Trophoblast cell (in vitro differentiated cells and primary cell): ENCODE data around the gene CHAT.

Experiments
- DNase-seq, 2 donors: peaks; one replicate each; pipeline ENCODE4 v3.0.0-alpha.2; 2016
- H2AFZ ChIP-seq: 2 replicates; pipeline ENCODE4 v1.6.1; 2013; ENCODE audit warnings: low read length, moderate library complexity, mild to moderate bottlenecking; ENCODE audit not compliant: insufficient read depth, poor library complexity
- H2AK5ac ChIP-seq: 2 replicates; pipeline ENCODE4 v1.6.1; 2013; ENCODE audit warnings: mild to moderate bottlenecking, low read length
- H2BK120ac ChIP-seq: 2 replicates; pipeline ENCODE4 v1.6.1; 2013; ENCODE audit warnings: low read length, mild to moderate bottlenecking, moderate library complexity; ENCODE audit not compliant: insufficient read depth, poor library complexity
- H2BK12ac ChIP-seq: 2 replicates; pipeline ENCODE4 v1.6.1; 2013; ENCODE audit warnings: mild to moderate bottlenecking, low read length, moderate library complexity
- H2BK5ac ChIP-seq: 2 replicates; pipeline ENCODE4 v1.6.1; 2013; ENCODE audit warnings: low read length, low read depth, moderate library complexity, mild to moderate bottlenecking; ENCODE audit not compliant: poor library complexity
- H3K14ac ChIP-seq: 2 replicates; pipeline ENCODE4 v1.6.1; 2013; ENCODE audit warnings: mild to moderate bottlenecking, low read length
- H3K18ac ChIP-seq: 2 replicates; pipeline ENCODE4 v1.6.1; 2013; ENCODE audit warnings: mild to moderate bottlenecking, low read length
- H3K23ac ChIP-seq: 2 replicates; pipeline ENCODE4 v1.6.1; 2013; ENCODE audit warnings: low read length
- H3K27ac ChIP-seq: 2 replicates; pipeline ENCODE4 v1.5.1; 2013; ENCODE audit warnings: low read depth, mild to moderate bottlenecking, inconsistent platforms, low read length, moderate library complexity
- H3K27me3 ChIP-seq: 2 replicates; pipeline ENCODE4 v1.6.1; 2013; ENCODE audit warnings: inconsistent platforms, mild to moderate bottlenecking, low read length, moderate library complexity; ENCODE audit not compliant: insufficient read depth
- H3K36me3 ChIP-seq, 2 experiments: 1 replicate in 1 of 2; 2 replicates in 1 of 2; pipeline ENCODE4 v1.6.1; 2013; ENCODE audit warnings: low read length in 2 of 2, mild to moderate bottlenecking in 2 of 2, moderate library complexity in 1 of 2; ENCODE audit not compliant: insufficient read depth in 2 of 2, control insufficient read depth in 1 of 2
- H3K4ac ChIP-seq: 2 replicates; pipeline ENCODE4 v1.6.1; 2013; ENCODE audit warnings: low read depth, mild to moderate bottlenecking, low read length, moderate library complexity
- H3K4me1 ChIP-seq, 2 experiments: 1 replicate in 1 of 2; 2 replicates in 1 of 2; pipeline ENCODE4 v1.6.1; 2013; ENCODE audit warnings: low read length in 2 of 2, mild to moderate bottlenecking in 2 of 2, moderate library complexity in 1 of 2; ENCODE audit not compliant: insufficient read depth in 2 of 2, control insufficient read depth in 1 of 2
- H3K4me2 ChIP-seq: 2 replicates; pipeline ENCODE4 v1.6.1; 2013; ENCODE audit warnings: inconsistent platforms, mild to moderate bottlenecking, low read length, moderate library complexity
- H3K4me3 ChIP-seq: 2 replicates; pipeline ENCODE4 v1.5.1; 2013; ENCODE audit warnings: mild to moderate bottlenecking, low read depth, low read length, inconsistent platforms
- H3K79me1 ChIP-seq: one replicate; pipeline ENCODE4 v1.6.1; 2013; ENCODE audit warnings: low read length
- H3K79me2 ChIP-seq: 2 replicates; pipeline ENCODE4 v1.6.1; 2013; ENCODE audit warnings: low read length, mild to moderate bottlenecking; ENCODE audit not compliant: control insufficient read depth, insufficient read depth, poor library complexity
- H3K9ac ChIP-seq: 2 replicates; pipeline ENCODE4 v1.6.1; 2013; ENCODE audit warnings: mild to moderate bottlenecking, low read length
- H3K9me3 ChIP-seq: 2 replicates; pipeline ENCODE4 v1.6.1; 2013; ENCODE audit warnings: low read depth, mild to moderate bottlenecking, control low read depth, inconsistent platforms, low read length; ENCODE audit not compliant: insufficient read depth
- H4K12ac ChIP-seq: 2 replicates; pipeline ENCODE4 v1.6.1; 2013; ENCODE audit warnings: low read depth, mild to moderate bottlenecking, low read length, moderate library complexity
- H4K8ac ChIP-seq: 2 replicates; pipeline ENCODE4 v1.6.1; 2013; ENCODE audit warnings: low read depth, mild to moderate bottlenecking, low read length, moderate library complexity
- H4K91ac ChIP-seq: one replicate; pipeline ENCODE4 v1.6.1; 2013; ENCODE audit warnings: low read depth, mild to moderate bottlenecking, low read length, moderate library complexity
- WGBS: extraction: QIAGEN DNeasy Blood & Tissue Kit; methylation state at CpG from one replicate; pipeline ENCODE4 v1.1.7; 2013; ENCODE audit warnings: missing lambda C conversion rate; ENCODE audit not compliant: insufficient read length, insufficient coverage; ENCODE audit errors: extremely low coverage; 5-methylcytosine and 5-hydroxymethylcytosine counted together

CHAT gene

DNA sequence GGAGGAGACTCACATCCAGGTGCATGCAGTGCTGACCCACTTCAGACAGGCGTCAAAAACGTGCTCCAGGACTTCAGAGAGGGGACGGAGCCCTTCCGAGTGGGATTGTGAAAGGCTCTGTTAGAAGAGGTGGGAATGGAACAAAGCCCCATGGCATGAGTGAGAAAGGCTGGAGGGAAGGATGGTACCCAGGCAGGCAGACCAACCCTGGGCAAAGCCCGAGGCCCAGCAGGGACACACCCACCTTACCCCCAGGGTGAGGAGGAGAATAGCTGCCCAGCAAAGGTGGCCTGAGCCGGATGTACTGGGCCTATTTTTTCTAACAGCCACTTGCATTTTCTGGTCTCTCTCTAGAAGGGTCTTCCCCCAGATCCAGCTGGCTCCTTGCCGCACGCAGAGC, 14.8 kb downstream of the CHAT start:
- no peaks in the 10 kb centered on the region for H3K79me2 ChIP-seq
- H2BK120ac ChIP-seq = no peak overlapping the region
- peaks cover 6% of the 10 kb centered on the region for H3K79me1 ChIP-seq
- H3K9ac ChIP-seq = no peak overlapping the region
- H3K4me3 ChIP-seq = no peak overlapping the region
- DNase-seq = no peak
- H4K8ac ChIP-seq = no peak overlapping the region
- no peaks in the 10 kb centered on the region for H3K27me3 ChIP-seq
- WGBS = no CpG with 5 or more reads among the region's 8 CpGs
- H4K12ac ChIP-seq = no peak overlapping the region
- no peaks in the 10 kb centered on the region for H3K36me3 ChIP-seq
- peaks cover 5 to 8% of the 10 kb centered on the region in 2 experiments for H3K4me1 ChIP-seq
- H3K27ac ChIP-seq = no peak overlapping the region
- no peak overlapping the region for H3K23ac ChIP-seq
- H2AK5ac ChIP-seq = no peak overlapping the region
- H2BK12ac ChIP-seq = no peak overlapping the region
- no peak overlapping the region for H3K4ac ChIP-seq
- no peak overlapping the region for H3K18ac ChIP-seq
- H3K4me2 ChIP-seq = no peak overlapping the region
- H2BK5ac ChIP-seq = no peak overlapping the region
- H3K9me3 ChIP-seq = peaks cover 2% of the 10 kb centered on the region
- no peak overlapping the region for H3K14ac ChIP-seq
- no peak overlapping the region for H4K91ac ChIP-seq
- H2AFZ ChIP-seq = no peak overlapping the region

DNA sequence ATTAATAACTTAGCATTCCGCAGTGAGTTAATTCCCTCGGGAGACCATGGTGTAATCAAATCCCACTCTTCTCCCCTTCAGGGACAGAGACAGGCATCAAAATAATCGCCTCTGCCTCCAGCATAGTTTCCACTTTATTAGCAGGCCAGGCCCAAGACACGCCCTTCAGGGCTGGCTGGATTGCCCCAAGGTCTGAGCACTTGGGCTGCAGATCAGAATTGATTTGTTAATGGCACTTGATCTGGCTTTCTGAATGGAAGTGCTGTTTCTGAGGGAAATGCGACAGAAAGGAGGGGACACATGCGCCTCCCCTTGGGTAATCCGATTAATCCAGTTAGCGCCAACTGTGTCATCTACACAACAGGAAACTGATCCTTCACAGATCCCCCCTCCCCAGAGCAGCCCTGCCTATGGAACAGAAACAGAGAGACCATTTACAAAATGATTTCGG, 15.6 kb downstream of the CHAT start:
- Histone ChIP-seq H3K27me3 (no peaks in the 10 kb centered on the region), H2BK120ac (no peak overlapping the region), H2BK12ac (no peak overlapping the region), H3K14ac (no peak overlapping the region), H3K9ac (no peak overlapping the region), H2BK5ac (no peak overlapping the region), H3K4me1 (peaks cover 5 to 8% of the 10 kb centered on the region in 2 experiments), H4K8ac (no peak overlapping the region), H3K79me1 (peaks cover 6% of the 10 kb centered on the region), H3K27ac (no peak overlapping the region), H2AFZ (no peak overlapping the region), H3K4ac (no peak overlapping the region), H3K9me3 (peaks cover 2% of the 10 kb centered on the region), H4K91ac (no peak overlapping the region), H3K4me3 (no peak overlapping the region), H3K4me2 (no peak overlapping the region), H3K36me3 (no peaks in the 10 kb centered on the region), H4K12ac (no peak overlapping the region), H3K23ac (no peak overlapping the region), H2AK5ac (no peak overlapping the region), H3K18ac (no peak overlapping the region), H3K79me2 (no peaks in the 10 kb centered on the region)
- DNase-seq = no peak
- no CpG with 5 or more reads among the region's 9 CpGs for WGBS

DNA sequence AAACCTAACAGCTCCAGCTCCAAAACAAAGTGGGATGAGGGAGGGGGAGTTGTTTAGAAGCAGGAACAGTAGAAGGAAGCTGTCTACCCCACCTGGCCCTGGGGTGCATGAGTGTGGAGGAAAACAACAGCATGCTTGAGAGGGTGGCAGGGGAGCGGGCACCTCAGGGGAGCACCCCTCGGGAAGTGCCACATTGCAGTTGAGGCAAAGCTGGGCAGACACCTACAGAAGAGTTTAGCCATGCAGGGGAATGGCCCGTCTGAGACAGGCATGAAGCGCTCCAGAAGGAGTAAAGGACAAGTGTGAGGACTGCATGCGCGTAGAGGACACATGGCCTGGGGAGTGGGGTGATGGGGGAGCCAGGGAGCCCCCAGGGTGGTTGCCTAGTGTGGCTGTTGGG, 18.1 kb downstream of the CHAT start:
- Histone ChIP-seq H3K9me3 (peaks cover 2% of the 10 kb centered on the region), H4K8ac (no peak overlapping the region), H3K9ac (no peak overlapping the region), H2BK5ac (no peak overlapping the region), H3K27ac (no peak overlapping the region), H3K4me2 (no peak overlapping the region), H3K27me3 (no peaks in the 10 kb centered on the region), H4K12ac (no peak overlapping the region), H2BK120ac (no peak overlapping the region), H3K4me1 (peaks cover 5 to 8% of the 10 kb centered on the region in 2 experiments), H3K4ac (no peak overlapping the region), H3K79me1 (peaks cover 6% of the 10 kb centered on the region), H3K4me3 (no peak overlapping the region), H3K18ac (no peak overlapping the region), H3K14ac (no peak overlapping the region), H3K36me3 (no peaks in the 10 kb centered on the region), H4K91ac (no peak overlapping the region), H2AFZ (no peak overlapping the region), H3K79me2 (no peaks in the 10 kb centered on the region), H2AK5ac (no peak overlapping the region), H2BK12ac (no peak overlapping the region), H3K23ac (no peak overlapping the region)
- no CpG with 5 or more reads among the region's 6 CpGs for WGBS
- no peak for DNase-seq

DNA sequence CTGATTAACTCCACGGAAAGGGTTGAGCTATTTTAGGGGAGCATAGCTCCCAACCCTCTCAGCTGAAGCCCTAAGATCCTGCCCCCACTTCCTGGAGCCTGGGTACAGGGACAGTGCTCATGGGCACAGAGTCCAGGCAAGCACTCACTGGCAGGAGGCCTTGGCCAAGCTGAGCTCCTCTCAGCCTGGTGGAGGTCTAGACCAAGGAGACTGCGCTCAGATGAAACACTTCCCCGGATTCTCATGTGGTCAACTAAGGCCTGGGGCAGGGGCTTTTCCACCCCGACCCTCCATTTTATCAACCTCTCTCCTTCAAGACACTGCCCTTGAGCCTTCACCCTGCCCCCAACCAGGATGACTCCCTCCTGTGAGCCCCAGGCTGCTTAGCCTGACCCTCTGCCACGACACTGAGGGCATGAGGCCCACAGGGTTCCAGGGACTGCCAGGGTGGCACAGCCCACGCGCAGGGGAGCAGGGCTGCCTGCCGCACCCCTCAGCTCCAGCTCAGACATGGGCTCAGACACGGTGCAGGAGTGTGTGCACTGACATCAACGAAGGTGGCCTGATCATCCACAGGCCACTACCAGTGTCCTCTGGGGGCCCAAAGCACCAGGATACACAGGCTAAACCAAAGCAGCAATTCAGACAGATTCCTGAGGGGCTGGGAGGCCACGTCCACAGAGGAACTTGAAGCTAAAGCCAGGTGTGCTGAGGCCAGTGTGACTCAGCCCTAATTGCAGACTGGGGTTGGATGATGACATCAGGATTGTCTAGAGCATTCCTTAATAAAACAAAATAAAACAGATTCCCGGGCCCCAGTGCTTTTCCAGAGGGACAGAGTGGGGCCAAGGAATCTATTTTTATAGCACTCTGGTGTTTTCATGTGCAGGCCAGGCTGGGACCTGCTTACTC, 18.8 kb downstream of the CHAT start:
- no peak overlapping the region for H3K27ac ChIP-seq
- H3K9ac ChIP-seq = no peak overlapping the region
- H3K36me3 ChIP-seq = no peaks in the 10 kb centered on the region
- H3K79me2 ChIP-seq = no peaks in the 10 kb centered on the region
- no peak overlapping the region for H3K4ac ChIP-seq
- peaks cover 6% of the 10 kb centered on the region for H3K79me1 ChIP-seq
- no peak overlapping the region for H2BK120ac ChIP-seq
- peak overlapping the region; percentile 8 for H4K8ac ChIP-seq
- H4K91ac ChIP-seq = peak overlapping the region; percentile 60
- H3K4me2 ChIP-seq = no peak overlapping the region
- H3K4me3 ChIP-seq = no peak overlapping the region
- WGBS = no CpG with 5 or more reads among the region's 12 CpGs
- H2AK5ac ChIP-seq = no peak overlapping the region
- no peak overlapping the region for H2BK12ac ChIP-seq
- H4K12ac ChIP-seq = no peak overlapping the region
- no peaks in the 10 kb centered on the region for H3K27me3 ChIP-seq
- DNase-seq = no peak
- H3K14ac ChIP-seq = peak overlapping the region; percentile 24
- H2BK5ac ChIP-seq = peak overlapping the region; percentile 32
- peaks cover under 1% of the 10 kb centered on the region for H3K9me3 ChIP-seq
- H2AFZ ChIP-seq = no peak overlapping the region
- H3K18ac ChIP-seq = no peak overlapping the region
- H3K4me1 ChIP-seq = peaks cover 5 to 8% of the 10 kb centered on the region in 2 experiments
- H3K23ac ChIP-seq = no peak overlapping the region
